MM.1S (cell line): Measurements from ENCODE around the gene TOP2B.

Source experiments
- DNase-seq: peaks from one replicate; pipeline ENCODE4 v3.0.0-alpha.2; 2015
- H2AFZ ChIP-seq: fragments of 300-600 bp; sonication (generic); 2 replicates; pipeline ENCODE4 v1.6.0; 2016; ENCODE audit warnings: antibody characterized with exemption, low read length
- H3F3A ChIP-seq: fragments of 300-600 bp; sonication (generic); 2 replicates; pipeline ENCODE4 v1.6.1; 2016; ENCODE audit warnings: mild to moderate bottlenecking, antibody characterized with exemption, low read length, moderate library complexity, mixed read lengths; ENCODE audit not compliant: insufficient read depth
- H3K27ac ChIP-seq: fragments of 300-600 bp; sonication (generic); 2 replicates; pipeline ENCODE4 v1.5.1; 2016; ENCODE audit warnings: mild to moderate bottlenecking, low read length
- H3K27me3 ChIP-seq: fragments of 300-600 bp; sonication (generic); replicated peaks from 2 replicates; pipeline ENCODE4 v1.6.0; 2016; ENCODE audit warnings: low read length; ENCODE audit not compliant: insufficient read depth
- H3K36me3 ChIP-seq: fragments of 300-600 bp; sonication (generic); replicated peaks from 2 replicates; pipeline ENCODE4 v1.6.1; 2016; ENCODE audit warnings: mild to moderate bottlenecking, low read length, mixed read lengths; ENCODE audit not compliant: insufficient read depth
- H3K4me1 ChIP-seq: fragments of 300-600 bp; sonication (generic); 2 replicates; pipeline ENCODE4 v1.6.1; 2016; ENCODE audit warnings: low read length, mixed read lengths
- H3K4me2 ChIP-seq: fragments of 300-600 bp; sonication (generic); 2 replicates; pipeline ENCODE4 v1.6.0; 2016; ENCODE audit warnings: low read depth, low read length
- H3K4me3 ChIP-seq: fragments of 300-600 bp; sonication (generic); 2 replicates; pipeline ENCODE4 v1.5.1; 2016; ENCODE audit warnings: low read length, mixed read lengths
- H3K79me2 ChIP-seq: fragments of 300-600 bp; sonication (generic); 2 replicates; pipeline ENCODE4 v1.6.1; 2016; ENCODE audit warnings: mixed run types, low read length, mixed read lengths
- H3K9ac ChIP-seq: fragments of 300-600 bp; sonication (generic); 2 replicates; pipeline ENCODE4 v1.6.1; 2016; ENCODE audit warnings: low read length, mixed read lengths
- H3K9me2 ChIP-seq: fragments of 300-600 bp; sonication (generic); replicated peaks from 2 replicates; pipeline ENCODE4 v1.6.1; 2016; ENCODE audit warnings: mild to moderate bottlenecking, low read length, mixed read lengths; ENCODE audit not compliant: insufficient read depth
- H3K9me3 ChIP-seq: fragments of 300-600 bp; sonication (generic); replicated peaks from 2 replicates; pipeline ENCODE4 v1.6.1; 2016; ENCODE audit warnings: mild to moderate bottlenecking, low read length, mixed read lengths; ENCODE audit not compliant: insufficient read depth
- H4K20me1 ChIP-seq: fragments of 300-600 bp; sonication (generic); 2 replicates; pipeline ENCODE4 v1.6.1; 2016; ENCODE audit warnings: mild to moderate bottlenecking, low read length, moderate library complexity, mixed read lengths; ENCODE audit not compliant: insufficient read depth
- CTCF ChIP-seq: fragments of 300-600 bp; sonication (generic); IDR thresholded peaks from 2 replicates; pipeline ENCODE4 v1.5.1; 2016; ENCODE audit warnings: antibody characterized with exemption, low read length, mixed read lengths
- EZH2 ChIP-seq: fragments of 300-600 bp; sonication (generic); optimal IDR thresholded peaks from 2 replicates; pipeline ENCODE3; 2017; ENCODE audit warnings: low read depth, mild to moderate bottlenecking, antibody characterized with exemption, low read length, mixed read lengths
- EZH2phosphoT487 ChIP-seq: fragments of 300-600 bp; sonication (generic); IDR thresholded peaks from 2 replicates; pipeline ENCODE4 v1.6.1; 2018; ENCODE audit warnings: antibody characterized with exemption, low read length

The TOP2B gene

GRCh38 chr3:25572919-25573385 is 91.8 kb downstream of the TOP2B start:
- TF ChIP-seq EZH2: no peak
- TF ChIP-seq CTCF: no peak
- no peak for TF ChIP-seq EZH2phosphoT487
- Histone ChIP-seq H3F3A (no peaks in the 10 kb centered on the region), H3K27ac (no peak overlapping the region), H3K79me2 (no peaks in the 10 kb centered on the region), H4K20me1 (no peaks in the 10 kb centered on the region), H3K4me1 (no peaks in the 10 kb centered on the region), H3K9ac (no peak overlapping the region), H3K4me3 (no peak overlapping the region), H3K36me3 (no peaks in the 10 kb centered on the region), H3K4me2 (no peak overlapping the region), H3K9me2 (no peaks in the 10 kb centered on the region), H3K9me3 (no peaks in the 10 kb centered on the region), H2AFZ (no peak overlapping the region), H3K27me3 (no peaks in the 10 kb centered on the region)
- no peak for DNase-seq

GRCh38 chr3:25572336-25572735 is 92.4 kb downstream of the TOP2B start:
- no peaks in the 10 kb centered on the region for H3F3A ChIP-seq
- H3K4me2 ChIP-seq: no peak overlapping the region
- H3K27me3 ChIP-seq: no peaks in the 10 kb centered on the region
- no peak overlapping the region for H3K4me3 ChIP-seq
- no peak overlapping the region for H3K27ac ChIP-seq
- H2AFZ ChIP-seq: no peak overlapping the region
- no peak for DNase-seq
- H3K9ac ChIP-seq: no peak overlapping the region
- H3K4me1 ChIP-seq: no peaks in the 10 kb centered on the region
- no peaks in the 10 kb centered on the region for H3K9me3 ChIP-seq
- H4K20me1 ChIP-seq: no peaks in the 10 kb centered on the region
- no peaks in the 10 kb centered on the region for H3K9me2 ChIP-seq
- no peaks in the 10 kb centered on the region for H3K79me2 ChIP-seq
- TF ChIP-seq EZH2 (no peak), CTCF (no peak), EZH2phosphoT487 (no peak)
- no peaks in the 10 kb centered on the region for H3K36me3 ChIP-seq

GRCh38 chr3:25571285-25571684 is 93.4 kb downstream of the TOP2B start:
- H3K9me2 ChIP-seq: no peaks in the 10 kb centered on the region
- no peak overlapping the region for H3K4me3 ChIP-seq
- H3K79me2 ChIP-seq: no peaks in the 10 kb centered on the region
- no peaks in the 10 kb centered on the region for H4K20me1 ChIP-seq
- no peak overlapping the region for H3K27ac ChIP-seq
- no peaks in the 10 kb centered on the region for H3K36me3 ChIP-seq
- H3F3A ChIP-seq: no peaks in the 10 kb centered on the region
- no peaks in the 10 kb centered on the region for H3K9me3 ChIP-seq
- no peaks in the 10 kb centered on the region for H3K4me1 ChIP-seq
- H3K9ac ChIP-seq: no peak overlapping the region
- no peak overlapping the region for H2AFZ ChIP-seq
- H3K27me3 ChIP-seq: no peaks in the 10 kb centered on the region
- DNase-seq: no peak
- H3K4me2 ChIP-seq: no peak overlapping the region
- TF ChIP-seq EZH2phosphoT487: no peak
- no peak for TF ChIP-seq CTCF
- TF ChIP-seq EZH2: no peak
